NCI-H1105 (cell line): ENCODE data around the gene NCK2.
A peak's percentile ranks its signal among the peaks of the same experiment; 100 is the strongest.

ENCODE experiments used
- DNase-seq: peaks from one replicate; lab custom pipeline; 2025; lab: John Stamatoyannopoulos, UW

NCK2 gene

GRCh38 chr2:105744909-105745853 lies at the start of gene NCK2:
Gene NCK2 (plus strand): TSS chr2:105744912. CDS start chr2:105855064, 110,152 bp downstream.
- peak; percentile 13 for DNase-seq

- no peak for DNase-seq
Observed at GRCh38 chr2:105697781-105698449, 46.8 kb upstream of the NCK2 start.

- DNase-seq: no peak
Observed at GRCh38 chr2:105698820-105699219, 45.9 kb upstream of the NCK2 start.

DNA sequence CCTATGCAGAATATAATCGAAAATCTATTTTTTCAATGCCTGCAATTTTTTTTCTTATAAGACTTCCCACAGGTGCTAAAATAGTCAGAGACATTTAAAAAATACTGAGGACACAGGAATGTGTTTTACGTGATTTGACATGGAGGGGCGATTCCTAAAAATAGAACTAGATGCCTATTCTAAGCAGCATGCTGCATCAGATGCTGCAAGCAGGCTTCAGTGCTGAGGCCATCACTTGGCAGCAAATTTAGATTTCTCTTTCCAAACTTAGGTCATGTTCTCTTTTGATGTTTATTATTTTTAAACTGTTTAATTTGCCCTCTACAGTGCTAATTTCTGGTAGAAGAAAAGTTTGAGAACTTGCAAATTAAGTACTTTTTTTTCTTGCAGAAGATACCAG lies 43.7 kb upstream of the NCK2 start:
- no peak for DNase-seq

DNA sequence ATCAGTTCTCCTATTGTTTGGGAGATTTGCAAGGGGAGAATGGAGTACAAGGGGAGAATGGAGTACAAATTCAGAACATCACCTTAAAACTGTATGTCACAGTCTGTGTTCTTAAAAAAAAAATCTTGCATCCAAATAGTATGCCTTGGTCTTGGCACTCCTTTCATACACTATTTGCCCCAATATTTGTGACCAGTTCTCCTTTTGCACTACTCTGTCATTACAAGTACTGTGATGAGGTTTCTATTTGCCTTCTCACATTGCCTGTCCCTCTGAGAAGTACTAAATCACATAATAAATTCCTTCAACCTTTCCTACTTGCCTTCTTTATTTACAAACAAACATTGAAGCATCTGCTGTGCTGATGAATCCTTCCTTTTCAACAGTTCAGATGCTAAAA lies 36.0 kb upstream of the NCK2 start:
- no peak for DNase-seq

DNA sequence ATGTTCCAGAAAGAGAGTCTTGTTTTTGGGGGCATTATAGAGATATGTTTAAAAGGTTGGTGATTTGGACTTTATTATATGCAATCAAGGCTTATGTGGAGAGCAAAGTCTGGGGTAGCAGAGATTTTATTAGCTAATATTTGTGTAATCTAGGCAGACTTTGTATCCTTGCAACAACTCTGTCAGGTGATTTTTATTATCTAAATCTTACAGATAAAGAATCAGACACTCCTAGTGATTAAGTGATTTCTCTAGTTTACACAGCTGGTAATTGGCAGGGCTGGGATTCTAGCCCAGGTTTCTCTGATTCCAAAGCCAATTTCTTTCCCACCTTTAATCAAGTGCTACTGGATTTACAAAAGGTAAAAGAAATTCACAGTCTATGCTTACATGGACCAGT lies 33.3 kb upstream of the NCK2 start:
- DNase-seq: no peak

GRCh38 chr2:105712166-105712915 lies 32.4 kb upstream of the NCK2 start:
- no peak for DNase-seq

DNA sequence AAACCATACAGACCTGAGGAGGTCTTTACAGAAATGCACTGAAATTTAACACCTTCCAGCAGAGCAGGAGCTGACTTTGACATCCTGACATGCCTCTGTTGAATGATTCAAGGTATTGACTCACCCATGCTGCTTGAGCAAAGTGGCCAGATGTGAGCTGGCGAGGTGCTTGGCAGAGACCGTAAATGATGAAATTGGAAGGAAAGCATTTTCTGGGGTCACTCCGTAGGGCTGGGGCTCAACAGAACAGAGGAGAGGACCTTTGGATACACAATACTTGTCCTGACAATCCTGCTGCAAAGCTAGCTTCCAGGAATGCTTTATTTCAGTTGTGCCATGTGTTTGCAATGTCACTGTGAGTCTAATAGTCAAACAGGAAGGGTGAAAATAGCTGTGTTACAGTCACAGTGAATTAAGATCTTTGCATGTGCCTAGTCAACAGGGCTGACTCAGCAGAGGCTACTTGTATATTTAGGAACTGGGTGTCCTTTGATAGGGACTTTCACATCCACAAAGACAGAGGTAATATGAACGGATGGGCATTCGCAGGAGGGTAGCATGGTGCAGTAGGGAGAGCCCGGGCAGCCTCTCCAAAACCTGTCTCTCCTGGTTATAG lies 31.6 kb upstream of the NCK2 start:
- no peak for DNase-seq

DNA sequence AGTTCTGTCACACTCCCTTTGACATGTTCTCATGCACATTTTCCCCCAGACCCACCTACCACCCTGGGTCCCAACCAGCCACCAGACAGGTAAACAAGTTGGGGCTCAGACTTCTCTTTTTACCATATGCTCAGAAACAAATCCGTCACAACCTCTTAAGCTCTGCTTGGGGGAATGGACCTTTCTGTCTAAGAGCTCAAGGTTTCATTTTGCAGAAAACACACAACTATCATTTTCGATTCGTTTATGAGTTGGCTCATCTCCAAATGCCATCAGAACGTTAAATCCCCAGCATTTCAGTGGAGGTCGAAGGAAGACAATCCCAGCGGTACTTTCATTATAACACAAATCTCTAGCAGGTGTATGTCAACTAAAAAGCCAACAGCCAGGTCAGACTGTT lies 30.6 kb upstream of the NCK2 start:
- DNase-seq: no peak

DNA sequence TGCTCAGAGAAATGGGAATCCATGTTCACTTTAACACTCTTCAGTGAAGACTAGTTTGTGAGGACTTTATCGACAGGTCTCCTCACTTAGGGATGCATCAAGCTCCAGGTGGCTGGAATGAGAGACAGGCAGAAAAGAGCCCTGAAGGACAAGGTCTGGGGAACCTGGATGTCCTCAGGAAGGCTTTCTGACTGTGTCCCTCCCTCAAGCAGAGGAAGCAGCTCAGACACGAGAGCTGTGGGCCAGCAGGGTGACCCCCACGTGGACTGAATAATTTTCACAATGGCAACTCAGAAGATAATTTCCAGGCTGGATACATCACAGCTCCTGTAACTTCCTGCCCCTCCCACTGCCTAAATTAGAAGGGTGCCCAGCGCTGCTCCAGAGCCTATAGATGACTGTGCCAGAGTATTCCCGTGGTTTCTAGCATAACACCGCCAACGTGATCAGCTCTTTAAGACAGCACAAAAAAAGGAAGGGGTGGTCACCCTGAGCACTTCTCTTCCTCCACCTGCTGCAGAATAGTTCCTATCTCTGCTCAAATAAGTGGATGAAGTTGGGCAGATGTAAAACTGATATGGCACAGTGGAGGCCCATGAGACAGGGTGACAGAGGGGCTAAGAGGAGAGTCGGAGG lies 25.7 kb upstream of the NCK2 start:
- DNase-seq: no peak

- no peak for DNase-seq
Observed at GRCh38 chr2:105721991-105722511, 22.7 kb upstream of the NCK2 start.

DNA sequence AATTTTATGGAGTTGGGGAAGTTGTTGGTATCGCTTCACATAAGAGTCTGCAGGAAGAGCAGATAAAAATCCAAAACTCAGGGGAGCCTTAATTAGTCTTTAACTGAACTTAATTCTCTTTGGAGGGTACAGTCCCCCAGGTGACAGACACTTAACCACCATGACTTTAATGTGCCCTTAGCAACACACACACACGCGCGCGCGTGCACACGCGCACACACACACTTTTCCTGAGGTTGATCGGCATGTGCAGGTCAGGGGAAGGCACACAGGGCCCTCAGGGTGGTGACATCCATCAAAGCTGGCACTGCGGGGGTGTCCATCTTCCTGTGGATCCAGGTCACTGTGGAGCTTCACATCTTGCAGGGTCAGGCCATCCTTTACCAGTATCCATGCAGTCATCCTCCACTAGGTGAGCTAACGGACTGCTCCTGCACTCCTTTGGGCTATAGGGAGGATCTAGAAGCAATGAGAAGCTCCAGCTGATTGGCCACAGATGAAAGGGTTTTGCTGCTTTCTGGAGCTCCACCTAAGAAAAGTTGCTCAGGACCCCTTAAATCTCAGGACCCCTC lies 21.9 kb upstream of the NCK2 start:
- DNase-seq: no peak

DNA sequence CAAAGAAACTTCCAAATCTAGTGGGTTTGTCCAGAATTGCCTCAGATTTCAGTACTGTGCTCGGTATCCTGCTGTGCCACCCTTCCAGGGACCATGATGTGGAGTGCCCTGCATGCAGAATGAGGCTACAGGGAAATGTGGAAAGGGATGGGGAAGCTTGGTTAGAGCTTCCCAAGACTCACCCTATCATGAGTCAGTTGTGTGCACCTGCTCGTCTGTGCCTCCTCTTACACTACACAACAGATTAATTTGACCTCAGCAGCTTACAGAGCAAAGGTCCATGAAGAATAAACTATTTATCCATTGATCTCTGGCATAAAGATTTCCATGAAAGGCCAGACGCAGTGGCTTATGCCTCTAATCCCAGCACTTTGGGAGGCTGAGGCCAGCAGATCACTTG lies 21.3 kb upstream of the NCK2 start:
- no peak for DNase-seq

DNA sequence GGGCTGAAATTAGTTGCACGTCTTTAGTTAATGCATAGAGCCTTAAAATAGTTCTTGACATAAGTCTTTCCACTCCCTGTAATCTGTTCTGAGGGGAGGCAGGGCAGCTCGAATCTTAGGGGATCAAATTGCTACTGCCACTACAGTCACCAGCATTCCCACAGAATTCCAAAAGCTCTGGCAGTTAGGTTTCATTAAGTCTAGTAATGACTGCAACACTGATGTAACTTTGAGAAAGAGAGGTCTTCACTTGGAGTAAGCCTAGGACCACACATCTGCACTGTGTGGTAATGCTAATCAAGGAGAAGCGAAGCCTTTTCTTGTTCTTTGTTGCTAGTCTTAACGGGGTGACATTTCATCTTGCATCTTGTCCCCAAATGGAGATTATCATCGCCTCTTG lies 19.3 kb upstream of the NCK2 start:
- DNase-seq: no peak

- no peak for DNase-seq
Observed at GRCh38 chr2:105730170-105730569, 14.5 kb upstream of the NCK2 start.

DNA sequence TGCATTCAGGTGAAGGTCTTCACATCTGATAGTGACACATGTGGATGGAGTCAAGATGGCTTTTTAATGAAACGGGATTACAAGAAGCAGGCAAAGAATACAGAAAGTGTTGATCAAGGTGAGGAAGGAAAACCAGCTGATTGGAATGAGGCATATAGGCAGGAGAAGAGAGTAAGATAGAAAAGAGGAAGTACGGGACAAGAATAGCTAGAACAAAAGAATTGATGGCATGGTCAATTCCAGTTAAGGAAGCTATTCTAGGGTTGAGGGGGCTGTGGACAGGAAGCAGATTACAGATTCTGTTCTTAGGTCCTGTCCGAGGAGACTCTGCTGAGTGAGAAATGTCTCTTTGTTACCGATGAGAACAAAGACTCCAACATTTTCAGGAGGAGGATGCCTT lies 13.2 kb upstream of the NCK2 start:
- no peak for DNase-seq

- DNase-seq: no peak
Observed at GRCh38 chr2:105732101-105732500, 12.6 kb upstream of the NCK2 start.

DNA sequence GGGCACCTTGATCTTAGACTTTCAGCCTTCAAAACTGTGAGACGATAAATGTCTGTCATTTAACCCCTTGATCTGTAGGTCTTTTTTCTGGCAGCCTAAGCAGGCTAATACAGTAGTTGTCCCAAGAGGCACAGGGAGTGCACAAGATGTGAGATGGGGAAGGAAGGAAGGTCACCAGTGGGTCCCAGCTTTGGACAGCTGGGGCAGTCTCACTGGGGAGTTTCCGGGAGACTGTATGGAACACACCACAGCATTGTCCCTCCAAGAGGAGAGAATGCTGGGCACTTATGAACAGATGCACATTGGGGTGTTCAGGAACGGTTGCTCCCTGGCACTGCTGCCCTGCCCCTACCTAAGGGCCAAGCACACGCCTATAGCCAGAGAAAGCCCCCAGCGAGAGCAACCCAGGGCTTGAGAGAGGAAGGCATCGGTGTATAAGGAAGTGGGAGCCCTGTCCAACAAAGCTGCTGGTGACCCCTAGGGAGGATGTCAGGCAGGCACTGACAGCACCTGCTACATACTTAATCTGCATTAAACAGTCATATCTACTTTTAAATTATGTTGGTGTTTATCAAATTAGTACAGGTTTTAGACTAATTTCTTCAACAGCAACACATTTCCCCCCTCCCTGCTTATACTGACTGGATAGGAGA lies 11.6 kb upstream of the NCK2 start:
- DNase-seq: no peak

- DNase-seq: no peak
Observed at GRCh38 chr2:105733875-105734274, 10.8 kb upstream of the NCK2 start.

GRCh38 chr2:105734762-105735538 lies 9.8 kb upstream of the NCK2 start:
- DNase-seq: no peak
